HG02798 (cell line): Measurements from ENCODE around the gene NFIX.

Experiments used
- ATAC-seq: cut with Tn5 transposase; IDR thresholded peaks from one replicate; pipeline ENCODE4 v1.9.1; 2021; ENCODE audit warnings: mild to moderate bottlenecking; ENCODE audit not compliant: unreplicated experiment, poor library complexity

Gene NFIX

GRCh38 chr19:13006431-13007281, 11.4 kb downstream of the NFIX start:
- no peak for ATAC-seq

- no peak for ATAC-seq
Observed at GRCh38 chr19:13007292-13008045, 12.2 kb downstream of the NFIX start.

- ATAC-seq, result no peak
Observed at GRCh38 chr19:13008926-13009787, 13.9 kb downstream of the NFIX start.

GRCh38 chr19:13010038-13010991, 15.0 kb downstream of the NFIX start:
- ATAC-seq, result no peak

- no peak for ATAC-seq
Observed at GRCh38 chr19:13010992-13011652, 15.8 kb downstream of the NFIX start.

- ATAC-seq, result no peak
Observed at GRCh38 chr19:13011653-13012389, 16.5 kb downstream of the NFIX start.

- ATAC-seq, result no peak
Observed at GRCh38 chr19:13012390-13012689, 17.1 kb downstream of the NFIX start.

- no peak for ATAC-seq
Observed at GRCh38 chr19:13012690-13013608, 17.7 kb downstream of the NFIX start.

- ATAC-seq, result no peak
Observed at GRCh38 chr19:13013649-13014048, 18.4 kb downstream of the NFIX start.

GRCh38 chr19:13014101-13014920, 19.0 kb downstream of the NFIX start:
- no peak for ATAC-seq

GRCh38 chr19:13014921-13015280, 19.6 kb downstream of the NFIX start:
- no peak for ATAC-seq

- no peak for ATAC-seq
Observed at GRCh38 chr19:13015361-13016223, 20.3 kb downstream of the NFIX start.

GRCh38 chr19:13016245-13016627, 21.0 kb downstream of the NFIX start:
- no peak for ATAC-seq

GRCh38 chr19:13016628-13017305, 21.5 kb downstream of the NFIX start:
- ATAC-seq, result no peak

GRCh38 chr19:13017306-13018034, 22.2 kb downstream of the NFIX start:
- ATAC-seq, result no peak
